ENCODE measurements around the gene TBC1D1. TPM values are rescaled to one million over a fixed set of nuclear protein-coding genes. Genes with fewer than 3 reads are reported as not detected.

The TBC1D1 gene
- total RNA-seq, 3 donors from 2014 or later (not counting 1 experiment from before 2014, with no cell fraction given): 59.2 to 78.6 (median 68.5) TPM

- H3K9me3 ChIP-seq (ENCODE audit: control insufficient read depth, insufficient read depth, low read length): no peaks in the 10 kb centered on the region
- intact Hi-C loops (cut with micrococcal nuclease): no loop called here
- DNase-seq (no peak), ATAC-seq (no peak)
- Mint-ChIP-seq H3K9me3 (no peaks in the 10 kb centered on the region), H3K27ac (peak overlapping the region in 1 of 2 donors; percentile 80), H3K4me3 (no peak overlapping the region), H3K36me3 (no peaks in the 10 kb centered on the region), H3K27me3 (ENCODE audit: low read depth in 2 of 2) (no peaks in the 10 kb centered on the region), H3K4me1 (peaks cover 13 to 40% of the 10 kb centered on the region in 2 donors)
- TF ChIP-seq CTCF (IDR thresholded peaks at IDR 0.05): no peak
- H3K27ac ChIP-seq (ENCODE audit: low read length): no peak overlapping the region
- peaks cover 13% of the 10 kb centered on the region for H3K36me3 ChIP-seq (ENCODE audit: control insufficient read depth, insufficient read depth, low read length)
- no peaks in the 10 kb centered on the region for H3K27me3 ChIP-seq (ENCODE audit: control insufficient read depth, insufficient read depth, low read length)
- peaks cover 8% of the 10 kb centered on the region for H3K4me1 ChIP-seq (ENCODE audit: control insufficient read depth, insufficient read depth, low read length)
- H3K4me3 ChIP-seq (ENCODE audit: low read length): no peak overlapping the region
- 87% methylated on average over 12 of the region's 12 CpGs for whole genome bisulfite sequencing (ENCODE audit: insufficient coverage)
Observed at GRCh38 chr4:38077791-38078489, 187.1 kb downstream of the TBC1D1 start.

GRCh38 chr4:38078590-38079421 is 187.9 kb downstream of the TBC1D1 start:
- no peak for TF ChIP-seq CTCF (IDR thresholded peaks at IDR 0.05)
- intact Hi-C loops (cut with micrococcal nuclease): no loop called here
- Histone ChIP-seq H3K9me3 (ENCODE audit: control insufficient read depth, insufficient read depth, low read length) (no peaks in the 10 kb centered on the region), H3K27me3 (ENCODE audit: control insufficient read depth, insufficient read depth, low read length) (no peaks in the 10 kb centered on the region), H3K4me1 (ENCODE audit: control insufficient read depth, insufficient read depth, low read length) (peaks cover 8% of the 10 kb centered on the region), H3K36me3 (ENCODE audit: control insufficient read depth, insufficient read depth, low read length) (peaks cover 7% of the 10 kb centered on the region), H3K27ac (ENCODE audit: low read length) (peak overlapping the region; percentile 26), H3K4me3 (ENCODE audit: low read length) (no peak overlapping the region)
- Mint-ChIP-seq H3K4me3 (no peak overlapping the region), H3K27me3 (ENCODE audit: low read depth in 2 of 2) (no peaks in the 10 kb centered on the region), H3K4me1 (peaks cover 13 to 41% of the 10 kb centered on the region in 2 donors), H3K27ac (peak overlapping the region in 1 of 2 donors; percentile 80), H3K9me3 (no peaks in the 10 kb centered on the region), H3K36me3 (no peaks in the 10 kb centered on the region)
- ATAC-seq (peak; percentile 72 to 79 (median 76)), DNase-seq (no peak)
- WGBS (ENCODE audit: insufficient coverage): 61% methylated on average over 6 of the region's 7 CpGs

- peaks cover 13 to 38% of the 10 kb centered on the region in 2 donors for H3K4me1 Mint-ChIP-seq
- no peak for ATAC-seq
- no peaks in the 10 kb centered on the region for H3K9me3 Mint-ChIP-seq
- no peak for TF ChIP-seq CTCF (IDR thresholded peaks at IDR 0.05)
- H3K4me3 ChIP-seq (ENCODE audit: low read length): no peak overlapping the region
- intact Hi-C loops (cut with micrococcal nuclease): no loop called here
- no peak for DNase-seq
- no peaks in the 10 kb centered on the region for H3K36me3 Mint-ChIP-seq
- no peak overlapping the region for H3K4me3 Mint-ChIP-seq
- H3K9me3 ChIP-seq (ENCODE audit: control insufficient read depth, insufficient read depth, low read length): no peaks in the 10 kb centered on the region
- peak overlapping the region in 1 of 2 donors; percentile 24 for H3K27ac Mint-ChIP-seq
- no peaks in the 10 kb centered on the region for H3K27me3 ChIP-seq (ENCODE audit: control insufficient read depth, insufficient read depth, low read length)
- no peaks in the 10 kb centered on the region for H3K27me3 Mint-ChIP-seq (ENCODE audit: low read depth in 2 of 2)
- 85% methylated on average over 14 of the region's 14 CpGs for WGBS (ENCODE audit: insufficient coverage)
- peaks cover 7% of the 10 kb centered on the region for H3K36me3 ChIP-seq (ENCODE audit: control insufficient read depth, insufficient read depth, low read length)
- H3K27ac ChIP-seq (ENCODE audit: low read length): no peak overlapping the region
- peaks cover 8% of the 10 kb centered on the region for H3K4me1 ChIP-seq (ENCODE audit: control insufficient read depth, insufficient read depth, low read length)
Observed at GRCh38 chr4:38080061-38080974, 189.4 kb downstream of the TBC1D1 start.
